Uterus (tissue), 4 donors: ENCODE measurements around the gene HCFC1. TPM values are rescaled to one million over a fixed set of nuclear protein-coding genes. Genes with fewer than 3 reads are reported as not detected.

Source experiments
- DNase-seq, 2 donors: peaks; one replicate each; pipeline ENCODE4 v3.0.0-alpha.2; 2019 to 2020
- H3K27ac ChIP-seq, 2 donors: fragments of 200-600 bp; sonication (generic); 1 replicate in 1 of 2; 2 replicates in 1 of 2; pipeline ENCODE4 v1.5.1; 2016 to 2018
- H3K27me3 ChIP-seq, 2 donors: fragments of 200-600 bp; sonication (generic); one replicate each; pipeline ENCODE4 v1.5.1; 2018 to 2019; ENCODE audit warnings: control low read depth in 1 of 2
- H3K36me3 ChIP-seq, 2 donors: fragments of 200-600 bp; sonication (generic); one replicate each; pipeline ENCODE4 v1.5.1; 2019; ENCODE audit warnings: control low read depth in 1 of 2
- H3K4me1 ChIP-seq, 2 donors: fragments of 200-600 bp; sonication (generic); one replicate each; pipeline ENCODE4 v1.5.1; 2018 to 2019; ENCODE audit warnings: control low read depth in 1 of 2
- H3K4me3 ChIP-seq, 2 donors: fragments of 200-600 bp; sonication (generic); 1 replicate in 1 of 2; 2 replicates in 1 of 2; pipeline ENCODE4 v1.5.1; 2018 to 2019; ENCODE audit warnings: mild to moderate bottlenecking in 1 of 2
- H3K9me3 ChIP-seq, 2 donors: fragments of 200-600 bp; sonication (generic); one replicate each; pipeline ENCODE4 v1.5.1; 2019; ENCODE audit warnings: control low read depth in 1 of 2
- POLR2A ChIP-seq, 2 donors: fragments of 450-650 bp; IDR thresholded peaks; one replicate each; pipeline ENCODE4 v1.6.1; 2016; ENCODE audit warnings: antibody characterized with exemption in 2 of 2, mild to moderate bottlenecking in 1 of 2, moderate library complexity in 1 of 2
- intact Hi-C: fragments of 100-400 bp; cut with DNase I; formaldehyde crosslinking; loops from one replicate; pipeline ENCODE4 v1.15.1; 2023; ENCODE audit warnings: low total_unique reads
- total RNA-seq, 4 donors: library from RNA; depleted of rRNA in 3 of 4; stranded (reverse); fragments of >200 nt in 3 of 4; gene quantifications; one replicate each; pipeline versions ENCODE4 v1.1.0 to v1.2.4, GENCODE V29; 2014 to 2023
- TF ChIP-seq, protein P1 (sequence below), 4 experiments: fragments of 200-600 bp in 2 of 4; fragments of 450-650 bp in 2 of 4; sonication (generic) in 2 of 4; IDR thresholded peaks; one replicate each; pipeline ENCODE4 v1.5.1; 2016 to 2019; ENCODE audit warnings: antibody characterized with exemption in 4 of 4, mild to moderate bottlenecking in 2 of 4, moderate library complexity in 1 of 4
- donor health status: DM: yes; HTN: yes; CAD: no.

Gene HCFC1
- total RNA-seq, 4 donors from 2014 or later = 20.9 to 65.7 (median 37.3) TPM

DNA sequence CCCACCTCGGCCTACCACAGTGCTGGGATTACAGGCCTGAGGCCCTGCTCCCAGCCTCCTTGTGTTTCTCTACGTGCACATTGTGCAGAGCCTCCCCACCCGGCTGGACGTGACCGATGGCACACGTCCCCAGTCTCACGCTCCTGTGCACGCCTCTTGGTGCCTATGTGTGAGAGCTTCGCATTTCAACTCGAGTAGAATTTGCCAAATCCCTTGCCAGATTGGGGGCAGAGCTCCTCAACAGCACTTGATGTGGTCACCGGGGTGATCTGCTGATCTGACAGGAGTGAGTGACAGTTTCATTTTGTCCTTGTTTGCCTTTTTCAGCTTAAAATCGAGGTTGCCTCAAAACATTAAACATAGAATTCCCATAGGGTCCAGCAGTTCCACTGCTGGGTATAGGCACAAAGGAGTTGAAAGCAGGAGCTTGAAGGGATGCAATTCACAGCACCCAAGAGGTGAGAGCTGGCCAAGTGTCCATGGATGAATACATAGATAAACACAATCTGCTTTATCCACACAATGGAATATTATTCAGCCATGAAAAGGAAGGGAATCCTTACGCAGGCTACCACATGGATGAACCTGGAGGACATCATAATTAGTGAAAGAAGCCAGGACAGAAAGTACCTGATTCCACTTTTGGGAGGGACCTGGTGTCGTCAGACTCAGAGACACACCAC lies 18.5 kb upstream of the HCFC1 start:
- H3K4me3 ChIP-seq = no peak overlapping the region
- DNase-seq = no peak
- TF ChIP-seq, protein P1, sequence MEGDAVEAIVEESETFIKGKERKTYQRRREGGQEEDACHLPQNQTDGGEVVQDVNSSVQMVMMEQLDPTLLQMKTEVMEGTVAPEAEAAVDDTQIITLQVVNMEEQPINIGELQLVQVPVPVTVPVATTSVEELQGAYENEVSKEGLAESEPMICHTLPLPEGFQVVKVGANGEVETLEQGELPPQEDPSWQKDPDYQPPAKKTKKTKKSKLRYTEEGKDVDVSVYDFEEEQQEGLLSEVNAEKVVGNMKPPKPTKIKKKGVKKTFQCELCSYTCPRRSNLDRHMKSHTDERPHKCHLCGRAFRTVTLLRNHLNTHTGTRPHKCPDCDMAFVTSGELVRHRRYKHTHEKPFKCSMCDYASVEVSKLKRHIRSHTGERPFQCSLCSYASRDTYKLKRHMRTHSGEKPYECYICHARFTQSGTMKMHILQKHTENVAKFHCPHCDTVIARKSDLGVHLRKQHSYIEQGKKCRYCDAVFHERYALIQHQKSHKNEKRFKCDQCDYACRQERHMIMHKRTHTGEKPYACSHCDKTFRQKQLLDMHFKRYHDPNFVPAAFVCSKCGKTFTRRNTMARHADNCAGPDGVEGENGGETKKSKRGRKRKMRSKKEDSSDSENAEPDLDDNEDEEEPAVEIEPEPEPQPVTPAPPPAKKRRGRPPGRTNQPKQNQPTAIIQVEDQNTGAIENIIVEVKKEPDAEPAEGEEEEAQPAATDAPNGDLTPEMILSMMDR (IDR thresholded peaks at IDR 0.05) = no peak
- TF ChIP-seq POLR2A (IDR thresholded peaks at IDR 0.05) = no peak
- no peaks in the 10 kb centered on the region for H3K4me1 ChIP-seq
- H3K27ac ChIP-seq = no peak overlapping the region
- H3K36me3 ChIP-seq = no peaks in the 10 kb centered on the region
- intact Hi-C loops = no loop called here
- H3K27me3 ChIP-seq = no peaks in the 10 kb centered on the region
- no peaks in the 10 kb centered on the region for H3K9me3 ChIP-seq

DNA sequence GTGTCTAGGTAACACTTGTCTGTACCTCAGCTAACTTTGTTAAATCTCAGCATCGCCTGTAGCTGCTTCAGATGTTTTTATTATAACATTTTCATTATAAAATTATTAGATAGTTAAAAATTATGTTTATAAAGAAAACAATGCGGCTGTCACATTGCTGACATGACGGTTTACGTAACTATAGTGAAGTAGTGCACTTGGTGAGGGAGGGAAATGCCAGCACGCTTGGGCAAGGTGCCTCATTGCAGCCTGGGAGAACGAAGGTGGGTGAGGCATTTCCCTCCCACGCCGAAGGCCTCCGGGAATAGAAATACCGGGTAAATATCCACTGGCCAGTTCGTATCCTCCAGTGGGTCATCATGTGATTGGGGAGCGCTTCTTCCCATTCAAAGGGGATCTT lies 16.9 kb upstream of the HCFC1 start:
- intact Hi-C loops = no loop called here
- TF ChIP-seq POLR2A (IDR thresholded peaks at IDR 0.05) = no peak
- TF ChIP-seq, protein P1 (IDR thresholded peaks at IDR 0.05) = no peak

DNA sequence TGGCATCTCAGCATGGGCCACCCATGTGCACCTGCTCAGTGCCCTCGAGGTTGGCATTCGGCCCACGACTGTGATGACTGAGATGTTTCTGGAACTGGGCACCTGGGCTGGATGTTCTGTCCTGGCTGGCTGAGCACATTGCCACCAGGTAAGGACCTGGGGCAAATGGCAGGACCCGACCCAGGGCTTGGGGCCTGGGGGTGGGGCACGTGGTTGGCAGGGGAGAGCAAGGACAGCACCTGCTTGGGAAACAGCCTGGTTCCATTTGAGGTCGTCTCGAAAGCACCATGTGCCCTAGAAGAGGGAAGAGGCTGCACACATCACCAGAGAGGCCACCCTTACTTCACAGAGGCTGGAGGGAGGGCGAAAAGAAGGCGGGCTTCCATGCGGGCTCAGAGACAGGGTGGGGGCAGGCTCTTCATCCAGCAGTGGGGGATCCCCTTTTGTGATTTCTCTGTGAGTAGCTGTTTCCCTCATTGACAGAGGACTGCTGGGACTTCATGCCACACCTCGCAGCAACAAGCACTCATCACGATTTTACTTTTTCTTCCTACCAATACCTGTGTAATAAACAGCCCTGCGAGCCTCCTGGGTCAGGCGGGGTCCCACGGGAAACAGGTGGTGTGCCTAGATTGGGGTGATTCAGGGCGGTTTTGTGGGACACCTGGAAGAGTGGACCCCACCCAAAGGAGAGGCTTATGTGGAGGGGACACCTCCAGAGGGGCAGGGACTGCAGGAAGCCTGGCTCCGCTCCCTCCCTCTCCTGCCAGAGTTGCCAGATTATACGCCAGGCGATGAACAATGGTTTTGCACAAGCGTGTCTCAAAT lies 12.9 kb upstream of the HCFC1 start:
- Histone ChIP-seq H3K27ac (peak overlapping the region; percentile 64 to 80), H3K4me1 (no peaks in the 10 kb centered on the region), H3K4me3 (no peak overlapping the region), H3K27me3 (no peaks in the 10 kb centered on the region), H3K9me3 (no peaks in the 10 kb centered on the region), H3K36me3 (no peaks in the 10 kb centered on the region)
- no peak for DNase-seq
- intact Hi-C loops = no loop called here
- TF ChIP-seq, protein P1 (IDR thresholded peaks at IDR 0.05) = no peak
- no peak for TF ChIP-seq POLR2A (IDR thresholded peaks at IDR 0.05)

More for the DNA sequence above, 16.9 kb upstream of the HCFC1 start:
- no peak overlapping the region for H3K27ac ChIP-seq
- no peaks in the 10 kb centered on the region for H3K4me1 ChIP-seq
- no peaks in the 10 kb centered on the region for H3K36me3 ChIP-seq
- no peak overlapping the region for H3K4me3 ChIP-seq
- no peaks in the 10 kb centered on the region for H3K9me3 ChIP-seq
- DNase-seq = no peak
- no peaks in the 10 kb centered on the region for H3K27me3 ChIP-seq

GRCh38 chrX:153983321-153983801 lies 11.7 kb upstream of the HCFC1 start:
- H3K27me3 ChIP-seq = no peaks in the 10 kb centered on the region
- intact Hi-C loops = no loop called here

More at GRCh38 chrX:153983321-153983801, 11.7 kb upstream of the HCFC1 start:
- no peak for TF ChIP-seq POLR2A (IDR thresholded peaks at IDR 0.05)
- TF ChIP-seq, protein P1 (IDR thresholded peaks at IDR 0.05) = no peak
- H3K4me1 ChIP-seq = no peaks in the 10 kb centered on the region
- no peak overlapping the region for H3K27ac ChIP-seq
- no peaks in the 10 kb centered on the region for H3K9me3 ChIP-seq
- no peak overlapping the region for H3K4me3 ChIP-seq
- DNase-seq = no peak
- no peaks in the 10 kb centered on the region for H3K36me3 ChIP-seq
